GM18868 (cell line): ENCODE results near the gene CFAP119.
A peak's percentile ranks its signal among the peaks of the same experiment; 100 is the strongest.

Experiments
- ATAC-seq: cut with Tn5 transposase; IDR thresholded peaks from one replicate; pipeline ENCODE4 v1.9.1; 2021; ENCODE audit warnings: mild to moderate bottlenecking, moderate library complexity; ENCODE audit not compliant: unreplicated experiment

The CFAP119 gene

DNA sequence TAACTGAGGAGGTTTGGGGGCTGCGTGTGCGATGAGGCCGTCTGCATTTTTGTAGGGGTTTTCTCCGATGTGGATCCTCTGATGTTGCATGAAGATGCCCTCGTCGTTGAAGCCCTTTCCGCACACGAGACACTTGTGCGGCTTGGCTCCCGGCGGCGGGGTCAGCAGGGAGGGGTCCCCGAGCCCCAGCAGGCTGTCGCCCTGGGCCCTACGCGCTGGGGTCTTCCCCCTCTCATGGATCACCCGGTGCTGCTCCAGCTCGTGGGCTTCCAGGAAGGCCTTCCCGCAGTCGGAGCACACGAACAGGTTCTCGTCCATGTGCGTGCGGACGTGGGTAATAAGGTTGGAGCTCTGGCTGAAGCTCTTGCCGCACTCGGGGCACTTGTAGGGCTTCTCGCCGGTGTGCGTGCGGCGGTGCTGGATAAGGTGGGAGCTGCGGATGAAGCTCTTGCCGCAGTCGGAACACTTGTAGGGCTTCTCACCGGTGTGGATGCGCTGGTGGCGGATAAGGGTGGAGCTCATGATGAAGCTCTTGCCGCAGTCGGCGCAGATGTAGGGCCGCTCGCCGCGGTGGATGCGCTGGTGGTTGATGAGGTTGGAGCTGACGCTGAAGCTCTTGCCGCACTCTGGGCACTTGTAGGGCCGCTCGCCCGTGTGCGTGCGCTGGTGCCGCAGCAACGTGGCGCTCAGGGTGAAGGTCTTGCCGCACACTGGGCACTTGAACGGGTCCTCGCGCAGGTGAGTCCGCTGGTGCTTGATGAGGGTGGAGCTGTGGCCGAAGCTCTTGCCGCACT, 20.8 kb upstream of the CFAP119 start:
- no peak for ATAC-seq

DNA sequence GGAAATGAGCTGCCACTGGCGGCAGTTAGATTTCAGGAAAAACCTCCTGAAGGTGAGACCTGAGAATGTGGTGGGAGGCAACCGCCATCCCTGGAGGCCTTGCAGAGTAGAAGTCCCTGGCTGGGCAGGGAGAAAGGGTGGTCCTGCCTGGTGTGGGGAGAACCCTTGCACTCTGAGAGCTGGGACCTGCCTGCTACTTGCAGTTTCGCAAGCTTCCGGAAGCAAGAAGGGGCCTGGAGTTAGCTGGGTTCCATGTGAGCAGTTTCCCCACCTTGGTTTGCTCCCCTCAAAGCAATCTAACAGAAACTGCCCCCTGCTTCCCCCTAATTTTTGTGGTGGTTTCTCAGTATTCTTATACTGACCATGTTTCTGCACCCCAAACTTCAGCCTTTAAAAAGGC, 18.7 kb upstream of the CFAP119 start:
- ATAC-seq: no peak

DNA sequence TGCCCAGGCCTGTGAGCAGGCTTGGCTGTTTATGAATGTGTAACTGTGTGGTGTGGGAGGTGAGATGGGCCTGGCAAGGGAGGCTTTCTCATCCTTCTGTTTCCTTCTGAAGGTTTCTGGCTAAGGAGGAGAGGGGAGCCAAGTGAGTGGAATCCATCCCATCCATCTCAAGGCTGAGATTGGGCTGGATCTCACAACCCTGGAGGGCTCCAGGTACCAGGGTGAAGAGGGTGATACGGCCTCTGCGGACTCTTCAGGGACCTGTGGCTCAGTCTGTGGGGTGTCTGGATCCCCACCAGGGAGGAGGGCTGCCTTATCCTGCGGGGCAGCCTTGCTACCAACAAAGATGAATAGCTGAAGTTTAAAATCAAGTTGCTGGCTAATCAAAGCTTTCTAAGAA, 18.2 kb upstream of the CFAP119 start:
- ATAC-seq: no peak

DNA sequence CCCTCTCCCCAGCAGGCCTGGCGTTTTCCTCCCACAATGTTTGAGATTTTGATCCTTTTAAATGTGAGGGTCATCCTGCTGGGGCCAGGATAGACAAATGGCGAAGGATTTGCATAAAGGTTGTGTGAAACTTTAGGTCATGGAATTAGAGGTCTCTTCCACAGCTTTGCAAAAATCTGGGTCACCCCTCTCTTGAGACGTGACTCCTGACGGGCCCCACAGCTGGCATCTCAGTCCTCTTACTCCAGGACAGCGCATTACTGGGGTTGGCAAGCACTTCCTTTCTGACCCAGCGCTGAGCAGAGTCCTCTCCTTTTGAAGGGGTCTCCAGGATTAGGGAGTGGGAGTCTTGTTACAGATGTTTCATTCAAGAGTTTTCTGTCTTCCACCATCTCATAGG, 17.7 kb upstream of the CFAP119 start:
- ATAC-seq: no peak

DNA sequence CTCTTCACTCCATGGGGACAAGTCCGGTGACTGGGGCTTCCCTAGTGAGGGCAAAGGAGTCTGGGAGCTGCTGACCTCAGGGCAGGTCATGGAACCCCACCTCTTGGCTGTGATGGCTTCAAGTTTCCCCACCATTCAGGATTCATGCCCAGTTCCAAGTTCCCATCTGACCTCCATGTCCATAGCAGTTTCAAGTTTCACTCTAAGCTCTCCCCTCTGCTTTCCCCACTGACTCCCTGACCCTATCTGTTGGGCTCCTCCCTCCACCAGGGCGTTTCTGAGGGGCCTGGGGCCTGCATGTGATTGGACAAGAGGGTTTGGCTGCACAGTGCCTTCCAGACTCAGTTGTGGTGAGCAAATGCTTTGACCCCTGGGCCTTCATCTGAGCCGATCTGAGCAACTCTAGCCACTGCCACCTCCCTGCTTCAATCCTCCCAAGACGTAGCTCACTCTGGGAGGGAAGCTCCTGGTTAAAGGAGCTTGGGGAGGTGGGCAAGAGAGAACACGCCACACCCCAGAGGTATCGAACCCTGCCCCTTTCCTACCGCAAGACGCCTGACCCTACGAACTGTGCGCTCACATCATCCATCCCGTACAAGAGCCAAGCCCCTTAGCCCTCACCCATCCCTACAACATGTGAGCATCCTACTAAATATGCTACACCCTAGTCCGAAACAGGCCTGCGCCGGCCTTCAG, 16.8 kb upstream of the CFAP119 start:
- no peak for ATAC-seq

DNA sequence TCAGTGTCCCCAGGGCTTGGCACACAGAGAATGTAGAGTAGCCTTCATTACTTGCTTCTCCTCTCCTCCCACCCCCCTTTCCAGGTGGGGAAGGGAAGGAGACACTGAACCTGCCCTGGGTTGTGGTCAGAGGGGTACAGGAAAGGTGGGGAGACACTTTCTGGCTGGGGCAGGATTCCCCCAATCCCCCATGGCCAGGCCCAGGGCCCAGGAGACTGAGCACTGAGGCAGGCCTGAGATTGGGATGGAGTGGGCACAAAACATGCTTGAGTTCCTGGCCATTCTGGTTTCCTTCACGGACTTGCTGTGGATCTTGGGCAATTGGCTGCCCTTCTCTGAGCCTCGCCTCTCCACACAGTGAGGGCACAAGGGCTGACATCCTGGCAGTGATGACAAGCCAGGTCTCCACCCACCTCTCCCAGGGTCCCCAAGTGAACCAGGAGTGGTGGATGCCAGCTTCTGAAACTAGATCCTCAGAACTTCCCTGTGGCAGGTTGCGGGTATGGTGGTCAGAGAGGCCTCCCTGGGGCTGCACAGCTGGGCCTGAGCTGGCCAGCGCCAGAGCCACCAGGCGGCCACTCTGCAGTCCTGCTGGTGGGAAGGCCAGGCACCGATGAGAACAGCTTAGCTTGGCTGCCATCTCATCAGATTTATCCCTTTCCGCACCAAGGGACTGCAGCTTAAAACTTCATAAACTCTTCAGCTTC, 15.9 kb upstream of the CFAP119 start:
- ATAC-seq: no peak

DNA sequence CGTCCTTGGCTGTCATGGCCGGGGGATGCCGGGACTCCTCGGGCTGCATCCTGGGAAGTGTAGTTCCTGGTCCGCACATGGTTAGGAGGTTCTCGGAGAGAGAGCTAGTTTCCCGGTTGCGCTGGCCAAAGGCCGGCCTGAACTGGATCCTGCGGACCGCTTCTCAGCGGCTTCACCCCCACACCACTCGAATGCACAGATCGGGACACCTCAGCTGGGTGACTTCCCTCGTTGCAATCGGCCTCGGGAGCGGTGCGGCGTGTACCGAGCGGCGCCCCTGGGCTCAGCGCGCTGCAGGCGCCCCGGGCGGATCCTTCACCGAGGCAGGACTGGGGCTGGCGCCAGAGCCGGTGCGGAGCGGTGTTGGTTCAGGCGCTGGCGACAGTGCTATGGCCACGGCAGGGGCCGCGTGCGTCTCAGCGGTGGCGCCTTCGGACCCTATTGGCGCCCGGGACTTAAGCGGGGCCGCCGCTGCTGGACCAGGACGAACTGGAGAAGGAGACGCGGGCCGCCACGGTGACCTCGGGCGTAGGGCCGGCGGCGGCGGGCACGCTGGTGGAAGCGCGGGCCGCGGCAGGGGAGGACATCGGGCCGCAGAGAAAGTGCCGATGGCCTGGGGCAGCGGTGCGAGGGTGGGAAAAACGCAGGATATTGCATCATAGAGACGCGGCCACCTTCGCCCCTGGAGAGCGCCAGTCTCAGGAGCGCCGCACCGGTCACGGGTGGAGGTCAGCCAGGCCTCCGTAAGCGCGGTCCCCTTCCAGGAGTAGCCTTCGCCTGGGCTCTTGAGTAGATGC, 13.7 kb upstream of the CFAP119 start:
- peak; percentile 66 for ATAC-seq

DNA sequence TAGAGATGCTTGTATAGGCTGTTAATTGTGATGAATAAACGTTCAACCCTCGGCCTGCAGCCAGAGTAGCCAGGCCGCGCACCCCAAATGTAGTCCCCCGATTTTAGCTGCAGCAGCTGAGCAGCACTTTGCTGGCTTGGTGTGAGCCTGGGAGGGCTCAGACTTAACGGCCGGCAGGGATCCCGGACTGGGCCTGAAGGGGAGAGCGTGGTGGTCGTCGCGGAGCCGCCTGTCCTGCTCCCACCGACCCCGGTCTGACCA, 13.2 kb upstream of the CFAP119 start:
- ATAC-seq: no peak

DNA sequence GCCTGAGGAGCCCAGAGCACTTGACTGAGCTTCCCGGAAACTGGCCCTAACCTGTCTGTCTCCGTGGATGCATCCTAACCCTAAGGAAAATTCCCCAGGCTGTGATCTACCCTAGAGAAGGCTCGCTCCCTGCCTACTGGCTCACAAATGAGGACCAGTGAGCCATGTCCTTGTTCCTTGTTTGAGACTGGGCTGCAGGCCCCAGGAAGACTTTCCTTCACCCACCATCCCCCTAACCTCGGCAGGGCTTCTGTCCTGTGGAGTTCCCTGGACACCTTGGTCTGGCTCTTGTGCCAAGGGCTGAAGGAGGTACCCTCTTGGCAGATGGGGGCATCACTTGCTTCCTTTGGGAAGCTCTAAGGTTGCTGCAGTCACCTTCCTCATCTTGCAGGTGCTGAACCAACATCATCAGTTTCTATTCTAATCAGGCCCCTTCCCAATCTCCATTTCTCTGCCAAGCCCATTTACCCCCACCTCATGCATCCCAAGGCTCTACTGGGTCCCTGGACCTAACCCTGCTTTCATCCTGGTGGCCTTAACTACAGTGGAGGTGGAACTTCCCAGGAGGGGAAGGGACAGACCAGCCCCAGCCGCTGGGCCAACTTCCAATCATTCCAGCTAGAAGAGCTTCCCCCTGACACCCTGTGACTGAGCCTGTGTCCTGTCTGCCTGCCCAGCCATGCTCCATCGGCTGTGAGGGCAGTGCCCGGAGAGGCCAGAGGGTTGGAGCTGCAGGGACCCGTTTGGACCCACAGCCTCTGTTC, 12.7 kb upstream of the CFAP119 start:
- no peak for ATAC-seq

DNA sequence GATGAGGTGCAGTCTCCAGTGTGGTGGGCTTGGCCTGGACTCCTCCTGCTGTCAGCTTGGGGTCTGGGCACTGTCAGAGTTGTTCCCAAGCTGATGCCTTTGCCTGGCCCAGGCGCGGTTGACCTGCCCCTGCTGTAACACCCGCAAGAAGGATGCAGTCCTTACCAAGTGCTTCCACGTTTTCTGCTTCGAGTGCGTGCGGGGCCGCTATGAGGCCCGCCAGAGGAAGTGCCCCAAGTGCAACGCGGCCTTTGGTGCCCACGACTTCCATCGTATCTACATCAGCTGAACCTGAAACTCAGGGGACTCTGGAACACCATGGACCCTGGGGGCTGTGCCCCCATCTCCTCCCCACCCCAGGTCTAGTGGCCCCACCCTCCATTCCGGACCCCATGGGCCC, 12.0 kb upstream of the CFAP119 start:
- ATAC-seq: no peak

DNA sequence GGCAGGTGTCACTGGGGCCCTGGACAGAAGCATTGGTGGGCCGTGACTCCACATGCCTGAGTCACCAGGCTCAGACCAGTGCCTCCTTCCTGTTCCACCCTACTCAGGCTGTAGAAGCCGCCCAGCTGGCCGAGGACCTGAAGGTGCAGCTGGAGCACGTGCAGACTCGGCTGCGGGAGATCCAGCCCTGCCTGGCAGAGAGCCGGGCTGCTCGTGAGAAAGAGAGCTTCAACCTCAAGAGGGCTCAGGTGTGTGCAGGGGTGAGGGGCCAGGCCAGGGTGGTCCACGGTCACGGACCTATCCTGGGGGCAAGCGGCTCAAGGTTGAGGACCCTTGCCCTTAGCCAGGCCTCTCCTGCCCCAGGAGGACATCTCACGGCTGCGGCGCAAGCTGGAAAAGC, 9.9 kb upstream of the CFAP119 start:
- ATAC-seq: no peak

DNA sequence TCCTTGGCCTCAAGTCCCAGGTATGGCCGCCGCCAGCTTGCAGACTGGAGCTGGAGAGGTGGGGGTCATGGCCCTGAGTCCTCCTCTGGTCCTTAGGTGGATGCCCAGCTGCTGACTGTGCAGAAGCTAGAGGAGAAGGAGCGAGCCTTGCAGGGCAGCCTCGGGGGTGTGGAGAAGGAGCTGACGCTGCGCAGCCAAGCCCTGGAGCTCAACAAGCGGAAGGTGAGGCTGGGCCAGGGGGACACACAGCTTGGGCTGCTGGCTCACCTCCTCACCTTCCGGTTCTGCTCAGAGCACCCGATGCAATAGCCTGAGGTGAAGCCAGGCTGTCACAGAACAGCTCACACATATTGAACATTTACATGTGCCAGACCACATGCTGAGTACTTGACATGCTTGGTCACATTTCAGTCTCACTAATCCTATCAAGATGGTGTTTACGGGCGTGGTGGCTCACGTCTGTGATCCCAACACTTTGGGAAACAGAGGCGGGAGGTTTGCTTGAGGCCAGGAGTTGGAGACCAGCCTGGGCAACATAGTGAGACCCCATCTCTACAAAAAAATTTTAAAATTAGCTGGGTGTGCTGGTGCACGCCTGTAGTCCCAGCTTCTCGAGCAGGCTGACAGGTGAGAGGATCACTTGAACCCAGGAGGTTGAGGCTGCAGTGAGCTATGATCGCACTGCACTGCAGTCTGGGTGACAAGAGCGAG, 7.7 kb upstream of the CFAP119 start:
- ATAC-seq: no peak

DNA sequence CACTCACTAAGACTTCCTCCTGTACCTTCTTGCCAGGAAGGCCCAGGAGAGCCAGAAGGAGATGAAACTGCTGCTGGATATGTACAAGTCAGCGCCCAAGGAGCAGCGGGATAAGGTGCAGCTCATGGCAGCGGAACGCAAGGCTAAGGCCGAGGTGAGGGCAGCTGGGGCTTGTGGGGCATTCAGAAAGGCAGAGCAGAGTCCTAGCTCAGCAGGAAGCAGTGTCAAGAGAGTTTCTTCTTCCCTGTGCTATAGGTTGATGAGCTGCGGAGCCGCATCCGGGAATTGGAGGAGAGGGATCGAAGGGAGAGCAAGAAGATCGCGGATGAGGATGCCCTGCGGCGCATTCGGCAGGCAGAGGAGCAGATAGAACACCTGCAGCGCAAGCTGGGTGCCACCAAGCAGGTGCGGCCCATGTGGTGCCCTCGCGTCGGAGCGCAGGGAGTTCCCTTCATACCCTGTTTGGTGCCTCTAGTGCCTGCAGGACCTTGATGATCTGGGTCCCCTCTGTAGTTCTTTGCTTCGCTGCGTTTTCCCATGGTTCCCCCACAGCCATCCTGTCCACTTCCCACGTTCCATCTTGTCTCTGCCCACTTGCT, 6.8 kb upstream of the CFAP119 start:
- ATAC-seq: no peak

DNA sequence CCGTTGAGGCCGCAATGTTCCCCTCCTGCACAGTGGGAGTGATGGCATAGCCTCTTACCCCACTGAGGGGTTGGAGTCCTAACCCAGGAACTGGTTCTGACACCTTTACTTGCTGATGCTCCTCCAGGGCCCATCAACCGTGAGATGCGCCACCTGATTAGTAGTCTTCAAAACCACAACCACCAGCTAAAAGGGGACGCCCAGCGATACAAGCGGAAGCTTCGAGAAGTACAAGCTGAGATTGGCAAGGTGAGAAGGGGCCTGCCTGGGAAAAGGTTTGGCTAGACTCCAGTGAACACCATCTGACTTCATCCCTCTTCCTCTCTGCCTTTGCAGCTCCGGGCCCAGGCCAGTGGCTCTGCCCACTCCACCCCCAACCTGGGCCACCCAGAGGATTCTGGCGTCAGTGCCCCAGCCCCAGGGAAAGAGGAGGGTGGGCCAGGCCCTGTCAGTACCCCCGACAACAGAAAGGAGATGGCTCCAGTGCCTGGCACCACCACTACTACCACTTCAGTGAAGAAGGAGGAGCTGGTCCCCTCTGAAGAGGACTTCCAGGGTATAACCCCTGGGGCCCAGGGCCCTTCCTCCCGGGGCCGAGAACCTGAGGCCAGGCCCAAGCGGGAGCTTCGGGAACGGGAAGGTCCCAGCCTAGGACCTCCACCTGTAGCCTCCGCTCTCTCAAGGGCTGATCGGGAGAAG, 6.1 kb upstream of the CFAP119 start:
- ATAC-seq: no peak

DNA sequence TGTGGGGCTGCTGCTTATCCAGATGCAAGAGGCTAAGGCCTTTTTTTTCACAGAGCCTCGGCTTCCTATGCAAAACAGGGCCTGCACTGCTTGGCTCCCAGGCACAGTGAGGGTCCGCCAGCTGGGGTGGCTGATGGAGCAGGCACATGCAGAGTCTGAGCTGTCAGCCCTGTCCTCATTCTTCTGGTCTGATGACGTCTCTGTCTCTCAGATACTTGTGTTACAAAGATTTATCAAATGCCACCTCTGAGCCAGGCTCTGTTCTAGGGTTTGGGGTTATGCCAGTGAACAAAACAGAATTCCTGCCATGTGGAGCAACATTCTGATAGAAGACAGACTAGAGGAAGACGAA, 5.0 kb upstream of the CFAP119 start:
- ATAC-seq: no peak

DNA sequence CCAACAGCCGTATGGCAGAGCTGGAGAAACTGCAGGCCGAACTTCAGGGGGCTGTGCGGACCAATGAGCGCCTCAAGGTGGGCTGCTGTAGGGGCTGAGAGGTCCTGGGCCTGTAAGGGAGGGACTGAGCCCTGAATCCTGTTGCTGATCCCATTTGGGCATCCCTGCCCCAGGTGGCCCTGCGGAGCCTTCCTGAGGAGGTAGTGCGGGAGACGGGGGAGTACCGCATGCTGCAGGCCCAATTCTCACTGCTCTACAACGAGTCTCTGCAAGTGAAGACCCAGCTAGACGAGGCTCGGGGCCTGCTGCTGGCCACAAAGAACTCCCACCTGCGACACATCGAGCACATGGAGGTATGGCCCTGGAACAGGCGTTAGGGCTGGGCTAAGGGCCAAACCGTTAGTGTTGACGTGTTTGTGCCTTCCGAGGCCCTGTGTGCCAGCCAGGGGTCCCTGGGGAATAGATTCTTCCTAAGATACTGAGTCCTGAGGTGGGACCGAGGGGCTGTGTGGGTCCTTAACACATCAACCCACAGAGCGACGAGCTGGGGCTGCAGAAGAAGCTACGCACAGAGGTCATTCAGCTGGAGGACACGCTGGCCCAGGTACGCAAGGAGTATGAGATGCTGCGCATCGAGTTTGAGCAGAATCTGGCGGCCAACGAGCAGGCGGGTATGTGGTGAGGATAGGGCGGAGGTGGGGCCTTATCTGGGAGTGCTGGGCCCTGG, 4.5 kb upstream of the CFAP119 start:
- ATAC-seq: no peak

DNA sequence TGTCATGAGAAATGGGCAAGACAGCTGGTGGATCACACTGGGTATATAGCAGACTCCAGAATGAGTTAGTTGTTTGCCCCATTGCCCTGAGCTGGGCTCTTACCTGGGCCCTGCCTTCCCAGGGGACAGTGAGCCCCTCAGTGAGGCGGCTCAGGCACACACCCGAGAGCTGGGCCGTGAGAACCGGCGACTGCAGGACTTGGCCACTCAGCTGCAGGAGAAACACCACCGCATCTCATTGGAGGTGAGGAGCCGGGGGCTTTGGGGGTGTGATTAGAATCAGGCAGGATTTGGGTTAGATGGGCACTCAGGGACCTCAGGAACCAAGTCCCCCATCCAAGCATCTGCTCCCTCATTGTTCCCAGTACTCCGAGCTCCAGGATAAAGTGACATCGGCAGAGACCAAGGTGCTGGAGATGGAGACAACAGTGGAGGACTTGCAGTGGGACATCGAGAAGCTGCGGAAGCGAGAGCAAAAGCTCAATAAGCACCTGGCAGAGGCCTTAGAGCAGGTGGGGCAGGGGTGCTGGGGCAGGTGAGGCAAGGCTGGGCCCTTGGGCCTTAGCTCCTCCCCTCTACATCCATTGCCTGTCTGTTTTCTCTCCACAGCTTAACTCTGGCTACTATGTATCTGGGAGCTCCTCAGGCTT, 3.1 kb upstream of the CFAP119 start:
- ATAC-seq: no peak

DNA sequence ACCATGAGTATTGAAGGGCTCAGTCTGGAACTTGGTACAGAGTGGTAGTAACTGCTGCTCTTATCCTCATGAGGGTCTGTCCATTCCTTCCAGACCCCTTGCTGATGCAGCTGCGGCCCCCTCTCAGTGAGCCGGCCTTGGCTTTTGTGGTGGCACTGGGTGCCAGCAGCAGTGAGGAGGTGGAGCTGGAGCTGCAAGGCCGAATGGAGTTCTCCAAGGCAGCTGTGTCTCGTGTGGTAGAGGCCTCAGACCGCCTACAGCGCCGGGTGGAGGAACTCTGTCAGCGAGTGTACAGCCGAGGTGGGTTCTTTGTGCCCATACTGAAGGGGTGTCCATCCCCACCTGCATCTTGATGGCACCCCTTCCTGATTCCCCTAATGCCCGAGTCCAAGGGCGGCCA, 2.2 kb upstream of the CFAP119 start:
- no peak for ATAC-seq
